Stimulated activated CD4-positive, alpha-beta T cell treated with anti-CD3 and anti-CD28 coated beads, Interleukin-1b, Interleukin-23, amount 100 ng/mL, for 48 hours (primary cell): ENCODE data around the gene DLG4.

Experiments
- DNase-seq: peaks from one replicate; pipeline ENCODE4 v3.0.0-alpha.2; 2020

DLG4 gene

GRCh38 chr17:7226721-7227710 lies 7.4 kb upstream of the DLG4 start:
- DNase-seq: no peak

DNA sequence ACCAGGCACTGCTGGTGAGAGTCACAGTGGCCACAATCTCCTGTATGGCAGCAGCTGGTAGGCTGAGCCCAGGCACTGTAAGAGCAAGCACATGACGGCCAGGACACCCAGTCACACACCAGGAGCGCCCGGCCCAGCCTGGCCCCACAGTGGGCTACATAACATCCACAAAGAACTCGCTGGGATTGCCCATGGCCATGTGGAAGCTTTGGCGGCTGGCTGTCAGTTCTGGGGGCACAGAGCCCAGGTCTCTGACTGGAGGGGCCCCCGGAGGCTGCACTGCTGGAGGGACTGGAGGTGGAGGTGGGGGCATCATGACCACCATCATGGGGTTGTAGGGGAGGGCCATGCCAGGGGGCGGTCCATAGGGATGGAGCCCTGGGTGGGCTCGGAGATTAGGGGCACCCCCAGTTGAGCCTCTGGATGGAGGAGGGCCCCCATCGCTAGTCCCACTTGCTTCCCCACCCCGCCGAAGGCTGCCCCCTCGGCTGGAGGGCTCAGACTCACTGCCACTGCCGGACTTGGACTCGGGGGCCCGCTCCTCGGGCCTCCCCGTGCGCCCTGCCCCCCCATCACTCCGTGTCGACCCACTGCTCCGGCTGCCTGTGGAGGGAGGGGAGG lies 6.2 kb upstream of the DLG4 start:
- DNase-seq: no peak

DNA sequence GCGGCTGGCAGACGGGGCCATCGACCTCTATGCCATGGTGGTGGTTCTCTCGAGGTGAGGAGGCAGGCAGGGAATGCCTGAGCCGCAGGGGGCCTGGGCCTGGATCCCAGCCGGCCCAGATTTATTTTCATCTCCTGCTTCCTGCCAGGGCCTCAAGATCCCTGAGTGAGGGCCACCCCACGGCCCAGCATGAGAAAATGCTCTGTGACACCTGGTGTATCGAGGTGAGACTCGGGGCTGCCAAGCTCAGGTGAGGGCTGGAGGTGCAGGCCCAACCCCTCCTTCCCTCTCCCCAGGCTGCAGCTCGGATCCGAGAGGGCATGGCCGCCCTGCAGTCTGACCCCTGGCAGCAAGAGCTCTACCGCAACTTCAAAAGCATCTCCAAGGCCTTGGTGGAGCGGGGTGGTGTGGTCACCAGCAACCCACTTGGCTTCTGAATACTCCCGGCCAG lies 5.0 kb upstream of the DLG4 start:
- no peak for DNase-seq

- no peak for DNase-seq
These were observed 4.5 kb upstream of the DLG4 start for GRCh38 chr17:7224110-7224509.

- no peak for DNase-seq
These were observed 3.7 kb upstream of the DLG4 start for GRCh38 chr17:7223375-7223774.

- no peak for DNase-seq
These were observed 3.3 kb upstream of the DLG4 start for GRCh38 chr17:7222972-7223292.

DNA sequence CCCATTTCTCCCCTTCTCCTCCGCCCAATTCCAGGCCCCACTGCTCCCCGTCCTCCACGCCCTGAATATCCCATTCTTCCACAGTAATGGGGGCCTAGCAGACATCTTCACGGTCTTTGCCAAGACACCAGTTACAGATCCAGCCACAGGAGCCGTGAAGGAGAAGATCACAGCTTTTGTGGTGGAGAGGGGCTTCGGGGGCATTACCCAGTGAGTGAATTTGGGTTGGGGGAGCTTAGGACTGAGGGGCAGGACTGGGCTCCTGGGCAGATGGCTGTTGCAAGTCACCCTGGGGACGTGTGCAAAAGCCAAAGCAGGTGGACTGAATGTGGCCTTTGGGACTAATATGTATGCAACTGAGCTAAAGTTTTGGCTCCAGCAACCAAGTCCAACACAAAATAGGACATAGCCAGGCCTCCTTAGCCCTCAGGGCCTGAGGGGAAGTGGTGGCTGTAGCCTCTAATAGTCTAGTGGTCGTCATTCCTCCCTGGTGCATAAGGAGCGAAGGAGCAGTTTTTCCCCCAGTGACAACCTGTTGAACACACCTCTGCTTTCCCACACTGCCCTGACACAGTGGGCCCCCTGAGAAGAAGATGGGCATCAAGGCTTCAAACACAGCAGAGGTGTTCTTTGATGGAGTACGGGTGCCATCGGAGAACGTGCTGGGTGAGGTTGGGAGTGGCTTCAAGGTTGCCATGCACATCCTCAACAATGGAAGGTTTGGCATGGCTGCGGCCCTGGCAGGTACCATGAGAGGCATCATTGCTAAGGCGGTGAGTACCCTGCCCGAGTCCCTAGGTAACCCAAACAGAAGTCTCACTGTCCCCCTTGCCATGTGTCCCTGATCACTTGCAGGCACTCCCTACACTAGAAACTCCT lies 2.7 kb upstream of the DLG4 start:
- DNase-seq: no peak

DNA sequence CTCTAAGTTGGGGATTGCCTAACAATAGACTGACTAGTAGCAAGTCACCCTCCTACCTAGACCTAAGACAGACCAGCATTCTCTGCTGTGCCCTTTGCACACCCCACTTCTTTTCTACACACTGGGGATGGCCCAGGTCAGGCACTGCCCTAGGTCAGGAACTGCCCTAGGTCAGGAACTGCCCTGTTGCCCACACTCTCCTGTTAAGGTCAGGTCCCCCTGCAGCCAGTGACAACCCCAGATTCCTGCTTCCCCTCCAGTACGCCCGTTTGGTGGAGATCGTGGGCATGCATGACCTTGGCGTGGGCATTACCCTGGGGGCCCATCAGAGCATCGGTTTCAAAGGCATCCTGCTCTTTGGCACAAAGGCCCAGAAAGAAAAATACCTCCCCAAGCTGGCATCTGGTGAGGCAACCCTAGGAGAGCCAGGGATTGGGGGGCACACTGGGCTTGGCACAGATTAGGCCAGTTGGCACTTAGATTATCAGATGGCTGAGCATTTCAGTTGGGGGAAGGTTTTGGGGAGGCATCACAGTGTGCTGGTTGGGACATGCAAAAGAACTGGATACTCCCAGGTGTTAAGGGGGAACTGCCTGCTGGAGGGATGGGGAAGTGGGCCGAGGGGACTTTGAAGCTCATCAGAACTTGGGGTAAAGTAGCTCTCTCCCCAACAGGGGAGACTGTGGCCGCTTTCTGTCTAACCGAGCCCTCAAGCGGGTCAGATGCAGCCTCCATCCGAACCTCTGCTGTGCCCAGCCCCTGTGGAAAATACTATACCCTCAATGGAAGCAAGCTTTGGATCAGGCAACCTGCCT lies 1.8 kb upstream of the DLG4 start:
- no peak for DNase-seq

GRCh38 chr17:7220593-7221277 lies 1.1 kb upstream of the DLG4 start:
- peak; percentile 62 for DNase-seq

DNA sequence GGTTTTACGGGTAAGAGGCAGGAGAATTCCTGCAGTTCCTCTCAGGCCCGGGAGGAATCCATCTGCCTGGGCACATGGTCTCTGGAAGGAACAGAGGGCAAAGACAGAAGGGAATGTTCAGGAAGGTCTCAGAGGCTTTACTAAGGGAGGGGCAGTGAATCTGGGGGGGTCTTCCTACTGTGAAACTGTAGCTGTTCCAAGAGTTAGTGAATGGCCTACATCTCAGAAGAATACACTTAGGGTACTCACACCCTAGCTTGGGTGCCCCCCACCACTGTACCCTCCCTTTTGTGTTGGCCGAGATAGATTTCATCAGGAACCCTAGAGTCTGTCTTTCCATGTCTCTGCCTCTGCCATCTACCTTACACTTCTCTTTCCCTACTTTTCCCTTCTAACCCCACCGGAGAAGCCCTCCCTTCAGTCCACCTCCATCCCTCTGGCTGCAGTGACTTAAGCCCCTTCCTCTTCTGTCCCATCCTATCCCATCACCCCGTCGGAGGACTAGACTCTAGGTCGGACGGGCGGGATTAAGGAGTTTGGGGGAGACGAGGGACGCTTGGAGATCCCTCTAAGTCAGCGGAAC lies 316 bp downstream of the DLG4 start:
- no peak for DNase-seq

DNA sequence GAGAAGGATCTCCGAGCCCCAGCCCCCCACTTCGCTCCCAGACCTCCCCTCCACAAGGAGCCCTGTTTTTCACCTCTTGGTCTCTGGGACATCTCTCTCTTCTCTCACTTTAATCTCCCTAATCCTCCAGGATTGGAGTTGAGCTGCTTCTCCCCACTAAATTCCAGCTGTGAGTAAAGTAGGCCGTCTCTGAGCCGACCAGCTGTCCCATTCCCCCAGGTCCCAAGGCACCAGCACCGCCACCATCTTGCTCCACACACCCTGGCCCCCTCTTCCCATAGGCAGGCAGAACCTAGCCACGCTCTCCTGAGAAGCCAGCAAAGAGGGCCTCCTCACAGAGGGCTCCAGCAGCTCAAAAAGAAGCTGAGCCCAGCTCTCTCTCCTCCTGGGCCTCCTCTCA lies 878 bp downstream of the DLG4 start:
- no peak for DNase-seq

GRCh38 chr17:7218166-7218565 lies 1.5 kb downstream of the DLG4 start:
- DNase-seq: no peak

GRCh38 chr17:7217113-7217987 lies 2.3 kb downstream of the DLG4 start:
- peak; percentile 41 for DNase-seq

DNA sequence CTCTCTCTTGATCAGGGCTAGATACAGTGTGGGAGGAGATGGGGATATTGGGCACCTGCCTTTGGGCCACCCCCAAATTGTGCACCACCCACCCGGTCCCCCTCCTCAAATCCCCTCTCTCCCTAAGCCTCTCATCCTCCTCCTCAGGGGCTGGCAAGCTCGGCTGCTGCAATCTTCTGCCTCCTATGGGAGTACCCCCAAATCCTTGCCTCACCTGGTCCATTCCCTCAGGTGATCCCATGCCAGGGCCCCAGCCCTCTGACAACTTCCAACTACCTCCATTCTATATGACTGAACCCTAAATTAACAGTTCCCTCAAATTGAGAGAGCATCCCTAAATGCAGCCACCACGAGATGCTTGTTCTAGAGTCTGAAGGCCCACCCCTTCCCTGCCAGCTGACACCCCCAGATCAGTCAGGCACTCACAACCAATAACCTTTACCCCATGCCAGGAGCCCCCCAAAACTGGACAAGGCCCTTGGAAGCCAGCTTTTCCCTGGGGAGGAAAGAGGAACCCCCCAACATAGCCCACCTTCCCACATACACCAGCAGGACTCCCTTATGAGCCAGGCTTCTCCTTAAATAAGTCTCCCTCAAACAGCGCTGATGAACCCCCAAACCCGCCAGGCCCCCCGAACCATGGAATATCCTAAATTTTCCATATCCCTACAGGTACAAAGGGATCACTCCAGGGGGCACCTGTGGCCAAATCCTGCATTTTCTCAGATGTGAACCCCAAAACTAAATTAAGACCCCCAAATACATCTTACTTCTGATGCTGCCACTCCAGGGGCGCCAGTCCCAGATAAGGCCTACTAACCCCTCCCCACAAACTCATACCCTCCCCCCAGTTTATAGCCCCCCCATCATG lies 3.2 kb downstream of the DLG4 start:
- no peak for DNase-seq

GRCh38 chr17:7215652-7216180 lies 3.9 kb downstream of the DLG4 start:
- no peak for DNase-seq

DNA sequence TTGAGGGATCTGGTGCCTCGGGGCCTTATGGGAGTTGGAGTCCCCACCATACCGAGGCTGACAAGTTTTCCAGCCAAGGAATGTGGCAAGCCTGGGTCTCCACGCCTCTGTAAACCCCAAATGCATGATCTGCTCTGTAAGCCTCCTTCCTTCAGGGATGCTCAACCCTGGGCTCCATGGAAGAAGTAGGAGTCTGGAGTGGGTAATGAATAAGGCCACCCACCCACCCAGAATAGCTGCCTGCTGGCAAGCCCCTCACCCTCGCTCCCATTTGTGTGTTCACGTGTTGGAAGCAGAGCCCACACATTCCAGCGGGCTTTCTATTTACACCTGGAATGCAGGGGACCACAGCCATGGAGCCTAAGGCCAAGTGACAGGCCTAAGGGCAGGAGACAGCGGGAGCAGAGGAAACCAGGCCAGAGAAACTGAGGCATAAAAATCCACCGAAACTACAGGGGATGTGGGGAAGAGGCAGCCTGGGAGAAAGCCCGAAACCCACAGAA lies 4.4 kb downstream of the DLG4 start:
- DNase-seq: no peak

GRCh38 chr17:7214300-7215135 lies 5.1 kb downstream of the DLG4 start:
- peak; percentile 100 for DNase-seq

GRCh38 chr17:7213895-7214299 lies 5.7 kb downstream of the DLG4 start:
- peak; percentile 73 for DNase-seq
